H1 (cell line): ENCODE data around the gene FBXO46. TPM values are rescaled to one million over a fixed set of nuclear protein-coding genes. Genes with fewer than 3 reads are reported as not detected.

Experiments used
- CTCF ChIA-PET: fragments of 300-600 bp; sonication (Branson Sonifier 250); formaldehyde crosslinking; loops from one replicate; lab custom pipeline; 2021; ENCODE audit not compliant: partially characterized antibody; lab: Charles Lee
- POLR2A ChIA-PET: fragments of 300-600 bp; sonication (Branson Sonifier 250); formaldehyde crosslinking; loops from one replicate; lab custom pipeline; 2021; ENCODE audit warnings: inconsistent platforms; ENCODE audit not compliant: partially characterized antibody; lab: Charles Lee
- DNase-seq, 2 experiments: peaks; one replicate each; pipeline versions ENCODE4 v3.0.0 to v3.0.0-alpha.2; 2010 to 2022; ENCODE audit warnings: low spot score in 2 of 2, low read depth in 1 of 2, mixed read lengths in 1 of 2
- FAIRE-seq: peaks from 2 replicates; lab custom pipeline; 2011; peaks lifted over from hg19 to GRCh38; lab: Jason Lieb, UNC
- H2AFZ ChIP-seq: 2 replicates; pipeline ENCODE4 v1.8.1; 2012; ENCODE audit warnings: low read length, inconsistent platforms
- H2AK5ac ChIP-seq: 2 replicates; pipeline ENCODE4 v1.6.1; 2013; ENCODE audit warnings: low read depth, low read length
- H2BK120ac ChIP-seq: replicated peaks from 2 replicates; pipeline ENCODE3; 2013; ENCODE audit warnings: low read depth, low read length, inconsistent platforms
- H2BK12ac ChIP-seq: 2 replicates; pipeline ENCODE4 v1.6.1; 2013; ENCODE audit warnings: low read depth, low read length
- H2BK15ac ChIP-seq: 2 replicates; pipeline ENCODE4 v1.6.1; 2013; ENCODE audit warnings: low read length
- H2BK20ac ChIP-seq: 2 replicates; pipeline ENCODE4 v1.6.1; 2013; ENCODE audit warnings: low read length
- H2BK5ac ChIP-seq: 2 replicates; pipeline ENCODE4 v1.6.1; 2013; ENCODE audit warnings: low read depth, low read length
- H3K14ac ChIP-seq: 2 replicates; pipeline ENCODE4 v1.6.1; 2013; ENCODE audit warnings: inconsistent platforms; ENCODE audit not compliant: insufficient read length
- H3K18ac ChIP-seq: 2 replicates; pipeline ENCODE4 v1.6.1; 2013; ENCODE audit warnings: low read length; ENCODE audit errors: extremely low read depth
- H3K23ac ChIP-seq: 2 replicates; pipeline ENCODE4 v1.6.1; 2013; ENCODE audit warnings: inconsistent platforms; ENCODE audit not compliant: insufficient read length
- H3K23me2 ChIP-seq: 2 replicates; pipeline ENCODE4 v1.6.1; 2013; ENCODE audit warnings: low read depth, low read length
- H3K27ac ChIP-seq: 2 replicates; pipeline ENCODE4 v1.6.1; 2011; ENCODE audit warnings: low read depth, low read length, inconsistent platforms
- H3K27me3 ChIP-seq, 4 experiments: replicated peaks in 1 of 4; 1 replicate in 1 of 4; 2 replicates in 3 of 4; pipeline versions ENCODE4 v1.6.1 to v1.8.1; 2011 to 2013; ENCODE audit warnings: low read length in 3 of 4, mild to moderate bottlenecking in 3 of 4, inconsistent platforms in 2 of 4, mixed read lengths in 2 of 4, moderate library complexity in 1 of 4; ENCODE audit not compliant: control insufficient read depth in 3 of 4, insufficient read depth in 3 of 4; ENCODE audit errors: extremely low read depth in 1 of 4
- H3K36me3 ChIP-seq, 4 experiments: 2 replicates each; pipeline versions ENCODE4 v1.6.1 to v1.8.1; 2011 to 2013; ENCODE audit warnings: mild to moderate bottlenecking in 4 of 4, low read length in 3 of 4, moderate library complexity in 2 of 4, control low read depth in 1 of 4, inconsistent platforms in 1 of 4; ENCODE audit not compliant: insufficient read depth in 4 of 4, control insufficient read depth in 2 of 4
- H3K4ac ChIP-seq: replicated peaks from 2 replicates; pipeline ENCODE3; 2013; ENCODE audit warnings: low read length, low read depth, mixed read lengths, inconsistent platforms; ENCODE audit not compliant: insufficient read length
- H3K4me1 ChIP-seq, 4 experiments: replicated peaks in 1 of 4; 1 replicate in 1 of 4; 2 replicates in 3 of 4; pipeline versions ENCODE4 v1.6.1 to v1.8.1; 2011 to 2013; ENCODE audit warnings: low read length in 3 of 4, inconsistent platforms in 2 of 4, mixed read lengths in 1 of 4; ENCODE audit not compliant: insufficient read depth in 4 of 4, control insufficient read depth in 3 of 4
- H3K4me2 ChIP-seq, 2 experiments: 2 replicates each; pipeline versions ENCODE4 v1.6.1 to v1.8.1; 2011 to 2013; ENCODE audit warnings: low read depth in 2 of 2, low read length in 2 of 2, control low read depth in 1 of 2, inconsistent platforms in 1 of 2, mild to moderate bottlenecking in 1 of 2; ENCODE audit not compliant: insufficient read depth in 1 of 2
- H3K4me3 ChIP-seq, 4 experiments: fragments of 200-600, 300-600 bp in 1 of 4; sonication (generic), shearing (Covaris generic), sonication (Bioruptor Twin) in 1 of 4; 2 replicates each; pipeline versions ENCODE4 v1.5.1 to v1.8.1; 2011 to 2016; ENCODE audit warnings: low read length in 4 of 4, low read depth in 3 of 4, control low read depth in 2 of 4, inconsistent platforms in 2 of 4, mild to moderate bottlenecking in 2 of 4, mixed read lengths in 1 of 4, moderate library complexity in 1 of 4; ENCODE audit not compliant: insufficient read depth in 2 of 4; ENCODE audit errors: extremely low read depth in 1 of 4
- H3K56ac ChIP-seq: replicated peaks from 2 replicates; pipeline ENCODE3; 2013; ENCODE audit warnings: low read depth, mild to moderate bottlenecking, mixed read lengths, low read length, inconsistent platforms; ENCODE audit not compliant: insufficient read length
- H3K79me1 ChIP-seq: 2 replicates; pipeline ENCODE4 v1.6.1; 2013; ENCODE audit warnings: low read depth, low read length, control low read depth
- H3K79me2 ChIP-seq, 2 experiments: 2 replicates each; pipeline versions ENCODE4 v1.6.1 to v1.8.1; 2012 to 2013; ENCODE audit warnings: low read length in 2 of 2, mild to moderate bottlenecking in 2 of 2, inconsistent platforms in 1 of 2; ENCODE audit not compliant: insufficient read depth in 2 of 2, control insufficient read depth in 1 of 2
- H3K9ac ChIP-seq, 4 experiments: replicated peaks in 1 of 4; 1 replicate in 1 of 4; 2 replicates in 3 of 4; pipeline versions ENCODE4 v1.6.1 to v1.8.1; 2011 to 2013; ENCODE audit warnings: low read depth in 3 of 4, low read length in 3 of 4, control low read depth in 2 of 4, mild to moderate bottlenecking in 2 of 4, moderate library complexity in 2 of 4, inconsistent platforms in 1 of 4; ENCODE audit errors: extremely low read depth in 1 of 4
- H3K9me3 ChIP-seq, 2 experiments: 2 replicates each; pipeline versions ENCODE4 v1.6.1 to v1.8.1; 2012 to 2013; ENCODE audit warnings: mild to moderate bottlenecking in 2 of 2, moderate library complexity in 2 of 2, control low read depth in 1 of 2, inconsistent platforms in 1 of 2, low read depth in 1 of 2, low read length in 1 of 2, mixed read lengths in 1 of 2; ENCODE audit not compliant: insufficient read depth in 2 of 2
- H4K20me1 ChIP-seq, 2 experiments: replicated peaks in 1 of 2; 2 replicates each; pipeline versions ENCODE3 to v1.8.1; 2011 to 2013; ENCODE audit warnings: inconsistent platforms in 2 of 2, low read length in 2 of 2, mild to moderate bottlenecking in 1 of 2; ENCODE audit not compliant: insufficient read depth in 2 of 2, control insufficient read depth in 1 of 2
- H4K5ac ChIP-seq: 2 replicates; pipeline ENCODE4 v1.6.1; 2013; ENCODE audit warnings: low read length, low read depth, mixed read lengths, inconsistent platforms; ENCODE audit not compliant: insufficient read length
- H4K8ac ChIP-seq: 2 replicates; pipeline ENCODE4 v1.8.0; 2013; ENCODE audit warnings: mild to moderate bottlenecking, moderate library complexity, low read length, inconsistent platforms; ENCODE audit not compliant: insufficient read depth; ENCODE audit errors: extremely low read depth
- H4K91ac ChIP-seq: replicated peaks from 2 replicates; pipeline ENCODE3; 2013; ENCODE audit warnings: low read length, mixed read lengths, inconsistent platforms; ENCODE audit not compliant: insufficient read length
- CBX8 ChIP-seq: fragments of 300-800, 300-1000 bp; sonication (generic); IDR thresholded peaks from 2 replicates; pipeline ENCODE4 v1.7.1; 2016; ENCODE audit warnings: low read depth, low read length, borderline replicate concordance
- CREB1 ChIP-seq: IDR thresholded peaks from 2 replicates; pipeline ENCODE4 v1.6.1; 2012; ENCODE audit warnings: inconsistent platforms
- EGR1 ChIP-seq: IDR thresholded peaks from 2 replicates; pipeline ENCODE4 v1.6.1; 2011; ENCODE audit warnings: low read depth, low read length, borderline replicate concordance
- POU5F1 ChIP-seq: IDR thresholded peaks from 2 replicates; pipeline ENCODE4 v1.6.1; 2011; ENCODE audit warnings: low read depth, mild to moderate bottlenecking, low read length, moderate library complexity
- SP1 ChIP-seq: IDR thresholded peaks from 2 replicates; pipeline ENCODE4 v1.6.1; 2011; ENCODE audit warnings: low read depth, low read length
- SP4 ChIP-seq: IDR thresholded peaks from 2 replicates; pipeline ENCODE4 v1.6.1; 2012; ENCODE audit warnings: low read length, inconsistent platforms
- TCF12 ChIP-seq: IDR thresholded peaks from 2 replicates; pipeline ENCODE4 v1.6.1; 2011; ENCODE audit warnings: low read depth, mild to moderate bottlenecking, low read length
- TEAD4 ChIP-seq: IDR thresholded peaks from 2 replicates; pipeline ENCODE4 v1.6.1; 2012; ENCODE audit warnings: low read depth, low read length, inconsistent platforms, mixed read lengths
- USF2 ChIP-seq: IDR thresholded peaks from 2 replicates; pipeline ENCODE4 v1.6.1; 2011; ENCODE audit warnings: low read length, improper control_type of control experiment
- ZNF274 ChIP-seq: IDR thresholded peaks from 2 replicates; pipeline ENCODE4 v1.7.0; 2012; ENCODE audit warnings: low read length, borderline replicate concordance; ENCODE audit errors: extremely low read depth
- WGBS, 2 experiments: shearing (Covaris generic) in 1 of 2; methylation state at CpG; one replicate each; pipeline versions ENCODE4 v1.1.6 to v1.1.7; 2013 to 2015; ENCODE audit warnings: low lambda C conversion rate in 2 of 2, mixed read lengths in 2 of 2, inconsistent platforms in 1 of 2, low coverage in 1 of 2, missing lambda C conversion rate in 1 of 2; ENCODE audit not compliant: insufficient replicate concordance in 2 of 2, insufficient coverage in 1 of 2, insufficient read length in 1 of 2; ENCODE audit errors: extremely low coverage in 1 of 2, missing lambda C conversion rate in 1 of 2; 5-methylcytosine and 5-hydroxymethylcytosine counted together
- polyA plus RNA-seq, 7 experiments: library from polyadenylated mRNA; depleted of rRNA in 3 of 7; stranded (reverse) in 5 of 7; unstranded in 2 of 7; fragments of >200 nt in 5 of 7; fragments of 200-250 nt in 2 of 7; gene quantifications; 1 replicate in 5 of 7; 2 replicates in 1 of 7; 4 replicates in 1 of 7; pipeline versions ENCODE4 v1.2.1 to v1.2.3, GENCODE V29; 2011 to 2013; ENCODE audit warnings: missing spikeins in 2 of 7, mixed read lengths in 2 of 7
- total RNA-seq: library from RNA; stranded (reverse); fragmentation: NEBNext Ultra II Directional; extraction: Animal tissue kit (Norgen Biotek cat#: 25700); gene quantifications from 2 replicates; pipeline ENCODE4 v1.2.1, GENCODE V29; 2021
- TF ChIP-seq, protein P1 (sequence below): IDR thresholded peaks from 2 replicates; pipeline ENCODE4 v1.6.1; 2011; ENCODE audit warnings: low read depth, mild to moderate bottlenecking, low read length; ENCODE audit not compliant: insufficient read depth

The FBXO46 gene
- total and polyA plus RNA-seq, 2 of the 8 experiments (the other 6 are each of a cell fraction or from before 2014, with no cell fraction given): 11.2 to 38.9 TPM

DNA sequence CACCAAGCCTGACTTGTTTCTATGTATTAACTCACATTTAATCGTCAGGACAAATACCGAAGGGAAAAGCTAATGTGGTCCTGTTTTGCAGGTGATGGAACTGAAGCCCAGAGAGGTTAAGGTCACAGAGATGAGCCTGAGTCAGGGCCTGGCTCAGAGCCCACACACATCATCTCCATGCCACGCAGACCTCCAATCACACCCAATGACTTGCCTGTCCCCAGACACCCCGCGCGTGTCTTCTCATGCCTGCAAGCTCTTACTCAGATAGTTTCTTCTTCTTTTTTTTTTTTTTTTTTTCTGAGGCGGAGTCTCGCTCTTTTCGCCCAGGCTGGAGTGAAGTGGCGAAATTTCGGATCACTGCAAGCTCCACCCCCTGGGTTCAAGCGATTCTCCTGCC, 21.9 kb upstream of the FBXO46 start:
- Histone ChIP-seq H3K27ac (no peak overlapping the region), H3K27me3 (no peaks in the 10 kb centered on the region), H3K14ac (no peak overlapping the region), H3K9me3 (no peaks in the 10 kb centered on the region), H3K79me1 (no peaks in the 10 kb centered on the region), H3K23me2 (peaks cover 2% of the 10 kb centered on the region; the same call in 1 of the 2 replicates), H3K56ac (no peak overlapping the region), H3K4me3 (no peak overlapping the region), H4K91ac (no peak overlapping the region), H2BK120ac (no peak overlapping the region), H2BK5ac (no peak overlapping the region), H4K8ac (no peak overlapping the region), H2BK15ac (no peak overlapping the region), H3K36me3 (no peaks in the 10 kb centered on the region), H2BK20ac (no peak overlapping the region), H4K20me1 (no peaks in the 10 kb centered on the region), H2BK12ac (no peak overlapping the region), H3K4ac (no peak overlapping the region), H3K4me1 (peaks cover 0 to 6% (median 0%) of the 10 kb centered on the region in 4 experiments; a peak in 1 of 7 replicates), H4K5ac (no peak overlapping the region), H2AFZ (no peak overlapping the region), H3K9ac (no peak overlapping the region), H3K79me2 (no peaks in the 10 kb centered on the region), H3K23ac (no peak overlapping the region), H2AK5ac (no peak overlapping the region), H3K18ac (no peak overlapping the region), H3K4me2 (no peak overlapping the region)
- ChIA-PET POLR2A (interaction anchor here (0.5 to 12.9 kb wide), 6 partner anchors 9 to 521 kb away, joined by 3 to 153 read pairs (median 4); partner anchors contain the start of gene SIX5), CTCF (interaction anchor here (0.6 to 3.0 kb wide), 13 partner anchors 9 to 1239 kb away, joined by 3 to 16 read pairs (median 5); partner anchors contain the start of gene DMWD)
- no peak for FAIRE-seq
- 95% methylated on average over 11 of the region's 12 CpGs; no CpG with 5 or more reads in 1 of the 2 experiments for WGBS, 2 experiments
- TF ChIP-seq USF2: no peak
- TF ChIP-seq EGR1: no peak
- no peak for TF ChIP-seq TEAD4
- TF ChIP-seq CREB1: no peak
- no peak for TF ChIP-seq SP4
- TF ChIP-seq SP1: no peak
- TF ChIP-seq ZNF274: no peak
- no peak for TF ChIP-seq CBX8
- TF ChIP-seq, protein P1, sequence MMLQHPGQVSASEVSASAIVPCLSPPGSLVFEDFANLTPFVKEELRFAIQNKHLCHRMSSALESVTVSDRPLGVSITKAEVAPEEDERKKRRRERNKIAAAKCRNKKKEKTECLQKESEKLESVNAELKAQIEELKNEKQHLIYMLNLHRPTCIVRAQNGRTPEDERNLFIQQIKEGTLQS: no peak
- TF ChIP-seq POU5F1: no peak
- no peak for TF ChIP-seq TCF12
- DNase-seq: no peak
